ENCODE data around the gene CNTN5.

CNTN5 gene

GRCh38 chr11:99522467-99523173, 501.9 kb downstream of the CNTN5 start:
- no peak for DNase-seq

- no peak for DNase-seq
These were observed 510.7 kb downstream of the CNTN5 start for GRCh38 chr11:99531468-99531867.

- DNase-seq: no peak
These were observed 514.1 kb downstream of the CNTN5 start for GRCh38 chr11:99534812-99535211.

GRCh38 chr11:99535406-99535805, 514.7 kb downstream of the CNTN5 start:
- DNase-seq: no peak

GRCh38 chr11:99535819-99536218, 515.1 kb downstream of the CNTN5 start:
- no peak for DNase-seq

GRCh38 chr11:99537681-99538080, 516.9 kb downstream of the CNTN5 start:
- no peak for DNase-seq

GRCh38 chr11:99545616-99546015, 524.9 kb downstream of the CNTN5 start:
- DNase-seq: no peak

- DNase-seq: no peak
These were observed 527.5 kb downstream of the CNTN5 start for GRCh38 chr11:99548264-99548663.

- DNase-seq: no peak
These were observed 533.6 kb downstream of the CNTN5 start for GRCh38 chr11:99554232-99554903.

- no peak for DNase-seq
These were observed 534.7 kb downstream of the CNTN5 start for GRCh38 chr11:99555486-99555885.

GRCh38 chr11:99565333-99565732, 544.6 kb downstream of the CNTN5 start:
- no peak for DNase-seq

- DNase-seq: no peak
These were observed 546.7 kb downstream of the CNTN5 start for GRCh38 chr11:99567334-99567956.

GRCh38 chr11:99568808-99569207, 548.1 kb downstream of the CNTN5 start:
- DNase-seq: no peak

GRCh38 chr11:99571094-99571493, 550.3 kb downstream of the CNTN5 start:
- DNase-seq: no peak

GRCh38 chr11:99584830-99585229, 564.1 kb downstream of the CNTN5 start:
- DNase-seq: no peak

GRCh38 chr11:99585606-99586005, 564.9 kb downstream of the CNTN5 start:
- DNase-seq: no peak

- no peak for DNase-seq
These were observed 569.0 kb downstream of the CNTN5 start for GRCh38 chr11:99589771-99590170.

- DNase-seq: no peak
These were observed 571.5 kb downstream of the CNTN5 start for GRCh38 chr11:99592266-99592665.

- DNase-seq: no peak
These were observed 572.4 kb downstream of the CNTN5 start for GRCh38 chr11:99593197-99593596.

- no peak for DNase-seq
These were observed 580.4 kb downstream of the CNTN5 start for GRCh38 chr11:99601179-99601578.

- DNase-seq: no peak
These were observed 593.6 kb downstream of the CNTN5 start for GRCh38 chr11:99614352-99614751.

GRCh38 chr11:99630629-99631028, 609.9 kb downstream of the CNTN5 start:
- DNase-seq: no peak

GRCh38 chr11:99631618-99632017, 610.9 kb downstream of the CNTN5 start:
- DNase-seq: no peak

GRCh38 chr11:99632969-99633368, 612.2 kb downstream of the CNTN5 start:
- no peak for DNase-seq
